SK-N-MC (cell line): Measurements from ENCODE around the gene C3orf49.

Experiments used
- EZH2 ChIP-seq: fragments of 200-600 bp; sonication (generic); IDR thresholded peaks from one replicate; pipeline ENCODE4 v1.6.1; 2017; ENCODE audit warnings: antibody characterized with exemption
- FOXP2 ChIP-seq: optimal IDR thresholded peaks from 2 replicates; pipeline ENCODE3; 2011; ENCODE audit warnings: mild to moderate bottlenecking, moderate library complexity; ENCODE audit not compliant: insufficient read depth; ENCODE audit errors: extremely low read length, control extremely low read depth
- POLR2AphosphoS5 ChIP-seq: IDR thresholded peaks from 2 replicates; pipeline ENCODE4 v1.6.1; 2012; ENCODE audit warnings: mild to moderate bottlenecking, low read depth, low read length, borderline replicate concordance

- TF ChIP-seq EZH2 = no peak
- no peak for TF ChIP-seq POLR2AphosphoS5
- no peak for TF ChIP-seq FOXP2
These were observed 41.7 kb downstream of the C3orf49 start for GRCh38 chr3:63860776-63861175.
